Activated CD4-positive, alpha-beta T cell treated with anti-CD3 and anti-CD28 coated beads, Interleukin-10, Interleukin-2, amounts not matched to agents 100 ng/mL and 50 ng/mL, durations not matched to agents 16 hours and 8 hours (primary cell): ENCODE results near the gene BABAM2.

ENCODE experiments used
- DNase-seq: peaks from one replicate; pipeline ENCODE4 v3.0.0-alpha.2; 2020

BABAM2 gene

GRCh38 chr2:28169492-28169891, 279.0 kb downstream of the BABAM2 start:
- no peak for DNase-seq

- no peak for DNase-seq
Observed at GRCh38 chr2:28172114-28172898, 281.8 kb downstream of the BABAM2 start.

DNA sequence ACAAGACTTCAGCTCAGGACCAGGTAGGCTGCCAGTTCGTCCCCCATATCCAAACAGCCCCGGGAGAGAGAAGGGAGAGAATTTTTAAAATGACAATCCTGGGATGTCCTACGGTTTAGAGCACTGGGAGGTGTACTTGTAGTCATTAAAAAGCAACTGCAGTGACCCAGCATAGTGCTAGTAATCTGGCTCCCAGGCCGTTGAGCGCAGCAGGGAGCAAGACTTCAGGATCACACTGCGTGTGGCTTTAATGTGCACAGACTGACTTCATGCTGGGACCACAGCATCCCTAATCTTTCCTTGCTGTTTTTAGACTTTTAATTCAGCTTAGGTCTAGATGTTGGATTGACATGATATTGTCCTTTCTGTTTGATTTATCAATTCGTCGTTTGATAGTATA, 282.8 kb downstream of the BABAM2 start:
- DNase-seq = no peak

- DNase-seq = no peak
Observed at GRCh38 chr2:28174211-28174610, 283.7 kb downstream of the BABAM2 start.

DNA sequence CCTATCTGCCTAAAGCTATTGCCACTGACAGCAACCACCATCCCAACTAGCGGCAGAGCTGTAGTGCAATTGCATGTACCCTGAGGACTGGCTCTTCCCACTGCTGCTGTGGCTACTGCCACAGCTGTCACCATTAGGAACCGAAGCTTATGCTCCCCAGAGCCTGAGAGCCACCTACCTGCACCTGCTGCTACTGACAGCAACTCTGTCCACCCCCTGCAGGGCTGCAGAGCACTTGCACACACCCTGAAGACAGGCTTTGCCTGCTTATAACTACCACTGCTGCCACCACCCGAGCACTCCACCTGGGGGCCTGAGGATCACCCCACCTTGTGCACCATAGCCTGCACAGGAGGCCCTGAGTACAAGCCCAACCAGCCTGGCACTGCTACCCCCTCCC, 284.5 kb downstream of the BABAM2 start:
- no peak for DNase-seq

GRCh38 chr2:28178946-28179345, 288.4 kb downstream of the BABAM2 start:
- no peak for DNase-seq

GRCh38 chr2:28181801-28182200, 291.3 kb downstream of the BABAM2 start:
- DNase-seq = no peak

- no peak for DNase-seq
Observed at GRCh38 chr2:28182348-28182747, 291.8 kb downstream of the BABAM2 start.

GRCh38 chr2:28185153-28185552, 294.6 kb downstream of the BABAM2 start:
- DNase-seq = no peak

DNA sequence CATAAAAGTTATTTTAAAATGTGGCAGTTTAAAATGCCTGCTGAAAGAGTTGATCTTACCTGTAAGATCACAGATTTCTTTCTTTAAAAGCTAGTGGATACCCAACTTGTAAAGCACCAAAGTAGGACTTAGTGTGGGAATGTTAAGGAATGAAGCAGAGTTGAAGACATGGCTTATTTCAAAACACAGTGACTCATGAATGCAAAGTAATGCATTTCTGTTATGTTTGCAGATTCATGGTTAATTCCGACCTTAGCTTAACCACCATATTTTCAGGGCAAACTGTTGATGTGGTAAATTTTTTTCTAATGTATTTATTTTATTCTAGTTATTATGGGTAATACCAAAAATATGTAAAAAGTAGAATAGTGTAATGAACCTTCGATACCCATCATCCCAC, 295.4 kb downstream of the BABAM2 start:
- no peak for DNase-seq

- no peak for DNase-seq
Observed at GRCh38 chr2:28187186-28187585, 296.7 kb downstream of the BABAM2 start.

DNA sequence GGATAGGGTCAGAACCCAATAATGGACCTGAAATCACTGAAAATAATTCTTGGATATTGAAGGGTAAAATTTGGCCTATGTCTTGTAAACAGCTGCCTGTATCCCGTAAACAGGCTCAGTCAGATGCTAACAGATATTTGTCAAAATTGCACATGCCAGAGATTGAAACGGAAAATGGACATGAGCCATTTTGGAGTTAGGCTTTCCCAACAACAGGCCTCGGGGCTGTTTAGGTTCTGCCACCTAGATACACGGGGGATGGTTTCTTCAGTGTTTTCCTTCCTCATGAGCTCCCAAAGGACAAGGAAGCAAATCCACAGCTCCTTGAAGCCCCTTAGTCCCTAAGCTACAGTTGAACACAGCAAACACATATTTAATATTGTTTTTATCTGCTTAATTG, 297.9 kb downstream of the BABAM2 start:
- DNase-seq = no peak

GRCh38 chr2:28193630-28194403, 303.3 kb downstream of the BABAM2 start:
- DNase-seq = no peak

DNA sequence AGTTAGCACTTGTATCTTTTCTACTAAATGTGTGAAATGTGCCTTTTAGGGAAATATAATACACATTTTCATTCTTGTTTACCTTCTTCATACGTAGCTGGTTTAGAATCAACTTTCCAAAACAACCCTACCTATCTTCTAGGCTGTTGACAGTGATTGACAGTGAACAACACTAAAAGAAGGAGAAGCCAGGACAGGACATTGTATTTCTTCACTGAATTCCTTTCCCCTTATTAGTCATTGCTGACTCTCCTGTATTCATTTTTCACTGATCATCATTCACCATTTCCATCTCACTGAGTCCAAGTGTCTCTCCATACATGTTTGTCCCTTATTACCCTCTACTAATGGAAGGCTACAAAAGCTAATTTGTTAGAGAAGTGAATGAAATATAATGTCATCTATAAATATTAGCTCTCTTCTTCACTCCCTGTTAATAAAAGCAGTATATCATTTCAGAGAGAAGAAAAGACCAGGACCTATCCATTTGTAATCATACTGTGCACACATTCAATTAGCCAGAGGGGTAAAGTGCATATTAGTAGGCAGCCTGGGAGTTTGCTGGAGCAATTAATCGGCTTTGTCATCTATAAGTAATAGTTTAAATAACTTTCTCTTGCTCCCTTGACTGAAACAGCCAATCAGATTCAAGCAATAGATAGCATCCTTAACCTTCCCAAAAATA, 309.6 kb downstream of the BABAM2 start:
- no peak for DNase-seq

DNA sequence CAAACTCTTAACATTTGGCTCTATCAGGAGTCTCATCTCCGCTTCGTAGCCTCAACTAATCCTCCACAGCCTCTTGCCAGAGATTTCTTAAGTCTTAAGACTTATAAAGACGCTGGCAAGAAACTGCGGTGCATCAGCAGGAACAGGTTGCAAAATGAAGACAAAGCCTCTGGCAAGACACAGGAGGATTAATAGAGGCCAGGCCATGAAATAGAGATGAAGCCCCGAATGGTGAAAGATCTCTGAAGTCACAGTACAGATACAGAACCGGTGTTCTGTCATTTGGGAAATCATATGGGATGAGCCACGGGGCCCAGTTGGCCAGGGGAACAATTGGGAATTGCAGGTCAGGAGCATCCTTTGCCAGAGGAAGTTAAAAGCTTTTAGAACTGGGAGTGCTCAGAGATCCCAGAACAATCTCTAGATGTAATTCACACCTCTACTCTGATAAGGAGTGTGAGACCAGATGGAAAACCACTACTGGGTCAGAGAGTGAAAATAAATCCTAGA, 311.2 kb downstream of the BABAM2 start:
- no peak for DNase-seq

DNA sequence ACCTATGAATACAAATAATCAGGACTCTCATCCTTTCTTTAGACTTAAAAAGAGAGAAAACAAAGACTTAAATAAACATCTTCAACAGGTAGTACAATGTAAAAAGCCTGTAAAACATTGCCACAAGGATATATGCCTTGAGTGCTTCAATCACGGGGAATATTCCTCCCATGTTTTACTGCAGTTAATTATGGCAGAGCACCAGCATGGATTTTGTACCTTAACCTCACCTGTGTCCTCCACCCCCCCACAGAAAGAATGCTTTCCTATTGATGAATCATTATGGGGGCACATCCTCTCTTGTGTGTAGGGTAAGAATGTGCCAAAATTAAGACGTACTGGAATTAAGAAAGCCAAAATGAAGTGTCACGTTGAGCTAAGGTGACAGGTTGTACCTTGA, 312.2 kb downstream of the BABAM2 start:
- no peak for DNase-seq

GRCh38 chr2:28206762-28207161, 316.2 kb downstream of the BABAM2 start:
- no peak for DNase-seq

GRCh38 chr2:28209261-28209691, 318.7 kb downstream of the BABAM2 start:
- no peak for DNase-seq

DNA sequence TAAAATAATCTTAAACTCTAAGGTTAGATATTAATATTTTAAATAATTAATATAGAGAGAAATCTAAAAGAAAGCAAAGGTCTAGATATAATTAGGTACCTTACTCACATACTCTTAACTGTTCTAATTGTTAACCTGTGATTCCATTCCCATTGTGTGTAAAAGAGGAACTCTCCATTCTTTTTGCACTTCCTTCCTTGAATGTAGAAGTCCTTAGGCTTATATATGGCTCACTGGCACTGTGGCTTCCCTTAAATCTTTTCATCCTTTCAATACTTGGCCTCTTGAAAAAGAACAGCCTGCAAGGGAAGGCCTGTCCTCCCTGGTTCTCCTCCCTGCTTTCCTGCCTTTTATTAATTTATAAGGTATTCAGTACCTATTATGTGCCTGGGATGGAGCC, 319.3 kb downstream of the BABAM2 start:
- DNase-seq = no peak

GRCh38 chr2:28210535-28210934, 320.0 kb downstream of the BABAM2 start:
- DNase-seq = no peak

DNA sequence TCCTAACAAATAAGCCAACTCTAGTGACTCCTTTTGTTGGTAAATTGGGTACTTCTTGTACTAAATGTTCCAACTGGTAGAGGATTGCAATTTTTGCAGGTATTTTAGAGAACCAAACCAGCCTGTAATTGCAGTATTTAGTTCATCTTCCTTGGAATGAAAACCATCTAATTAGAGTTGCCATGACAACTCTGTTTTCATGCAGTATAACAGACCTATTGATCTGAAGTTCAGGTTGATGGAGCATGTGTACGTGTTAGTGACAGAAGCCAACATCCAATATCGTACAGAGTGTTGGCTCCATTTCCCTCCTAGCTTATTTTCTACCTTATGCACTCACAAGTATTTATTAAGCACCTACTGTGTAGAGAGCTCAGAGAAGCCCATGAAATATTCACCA, 325.8 kb downstream of the BABAM2 start:
- DNase-seq = no peak

DNA sequence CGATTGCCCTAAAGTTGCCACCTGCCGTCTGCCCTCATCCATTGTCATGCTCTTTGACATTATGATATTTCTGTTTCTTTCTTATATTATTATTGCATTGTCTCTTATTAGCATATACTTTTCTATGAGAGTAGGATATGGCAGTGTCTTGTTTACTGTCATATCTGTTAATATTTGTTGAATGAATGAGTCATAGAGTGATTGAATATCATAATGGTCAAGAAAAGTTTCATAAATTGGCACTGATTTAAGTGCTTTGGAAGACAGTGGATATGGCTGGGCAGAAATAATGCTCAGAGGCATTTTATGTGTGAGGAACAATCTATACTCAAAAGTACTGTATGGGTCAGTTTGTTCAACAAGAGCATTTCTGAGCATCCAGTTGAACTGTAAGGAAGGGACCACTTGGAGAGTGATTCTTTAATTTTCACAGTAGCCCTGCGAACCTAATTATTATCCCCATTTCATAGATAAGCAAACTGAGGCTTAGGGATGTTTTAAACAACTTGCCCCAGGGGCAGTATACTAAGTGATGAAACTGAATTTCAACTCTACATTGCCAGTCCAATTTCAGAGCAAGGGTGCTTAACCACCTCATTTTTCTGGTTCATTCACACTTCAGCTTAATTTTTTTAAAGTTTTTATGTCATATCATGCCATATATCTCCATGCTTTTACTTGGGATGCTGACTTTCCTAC, 326.7 kb downstream of the BABAM2 start:
- DNase-seq = no peak

- no peak for DNase-seq
Observed at GRCh38 chr2:28219138-28219537, 328.6 kb downstream of the BABAM2 start.
